Measurements from ENCODE around the gene NPC2. TPM values are rescaled to one million over a fixed set of nuclear protein-coding genes. Genes with fewer than 3 reads are reported as not detected.

NPC2 gene
- total RNA-seq (2012; rRNA removed) (123 and 210 TPM in 2 replicates), polyA plus RNA-seq (2012; rRNA removed) (272 and 273 TPM in 2 replicates), Bru-seq, nascent RNA (percentile 53 among the genes with signal in this experiment), BruChase-seq, experiment 1, labeled RNA remaining after a 6-hour chase (percentile 51 among the genes with signal in this experiment), BruChase-seq, experiment 2, labeled RNA remaining after a 2-hour chase (percentile 50 among the genes with signal in this experiment)
- 197 and 369 TPM in 2 replicates for polyA plus RNA-seq (2012; cell fraction: cytosol; rRNA removed)
- polyA plus RNA-seq (2012; cell fraction: nucleus; rRNA removed; ENCODE audit: low replicate concordance) = 66.2 and 72.0 TPM in 2 replicates
- long read RNA-seq, transcript NPC2-207 (5 exons, 1,035 nt) = major isoform, 75 of 77 reads
- long read RNA-seq, partial matches to known transcripts = 0 of 77 reads
- long read RNA-seq, other reads (novel, unspliced or antisense) = 2 of 77 reads

GRCh38 chr14:74492776-74493342 is at the start of gene NPC2:
Gene NPC2 (minus strand): TSS chr14:74493305. CDS start chr14:74493274, 31 bp downstream.
- no peak for ATAC-seq (ENCODE audit: low read depth)

More at GRCh38 chr14:74492776-74493342, at the start of gene NPC2:
- H3K23ac ChIP-seq (ENCODE audit: low read depth, low read length) = peak within 1 kb of the TSS; percentile 89
- H3K27ac ChIP-seq (ENCODE audit: insufficient read depth, low read length) = peak within 1 kb of the TSS; percentile 72
- H3K9me1 ChIP-seq (ENCODE audit: insufficient read depth, low read length) = peaks cover 7% of the 10 kb centered on the region; the same call in 1 of the 2 replicates
- H4K5ac ChIP-seq (ENCODE audit: low read depth, low read length) = peak within 1 kb of the TSS; percentile 32; the same call in 1 of the 2 replicates
- H3K9ac ChIP-seq (ENCODE audit: low read depth, low read length) = peak within 1 kb of the TSS; percentile 80
- in situ Hi-C loops (cut with MboI; ENCODE audit: low sequenced_read_pairs) (no loop called here), dilution Hi-C loops (cut with HindIII; ENCODE audit: low sequenced_read_pairs, unreplicated experiment) (no loop called here), intact Hi-C loops (cut with micrococcal nuclease) (loop anchor here (1.0 kb wide), 1 partner anchor 131 kb away; no protein-coding TSS in a partner anchor)
- peak within 1 kb of the TSS; percentile 84 for H3K4ac ChIP-seq (ENCODE audit: low read depth, low read length)
- H3K27me3 ChIP-seq (ENCODE audit: control insufficient read depth, insufficient read depth, low read length) = no peaks in the 10 kb centered on the region
- ChIA-PET POLR2A (ENCODE audit: unreplicated experiment) (no interaction called here), CTCF (interaction anchor here (1.1 kb wide), 1 partner anchor 9 kb away, joined by 4 read pairs; no protein-coding TSS in a partner anchor)
- H3K9me3 ChIP-seq (ENCODE audit: control insufficient read depth, insufficient read depth, low read length) = no peaks in the 10 kb centered on the region
- H3K18ac ChIP-seq (ENCODE audit: low read depth, low read length) = peak within 1 kb of the TSS; percentile 16; the same call in 1 of the 2 replicates
- H4K91ac ChIP-seq (ENCODE audit: insufficient read depth, low read depth, low read length) = peak within 1 kb of the TSS; percentile 85
- H2BK120ac ChIP-seq (ENCODE audit: low read depth, low read length) = no peak within 1 kb of the TSS
- peaks cover 3% of the 10 kb centered on the region; the same call in 1 of the 2 replicates for H4K20me1 ChIP-seq (ENCODE audit: insufficient read depth, low read length)
- peaks cover 31 to 48% of the 10 kb centered on the region in 2 experiments for H3K79me1 ChIP-seq (ENCODE audit: low read depth in 1 of 2, low read length in 2 of 2)
- H3K56ac ChIP-seq (ENCODE audit: extremely low read depth, insufficient read depth, low read length) = peak within 1 kb of the TSS; percentile 73; the same call in 1 of the 2 replicates
- peak within 1 kb of the TSS; percentile 91 for H3K14ac ChIP-seq (replicated peaks; ENCODE audit: low read depth, low read length)
- peak within 1 kb of the TSS; percentile 53 to 83 for H4K8ac ChIP-seq (ENCODE audit: low read depth in 2 of 2, low read length in 2 of 2)
- peaks cover 7% of the 10 kb centered on the region for H3K4me1 ChIP-seq (ENCODE audit: control insufficient read depth, insufficient read depth, low read length)
- peak within 1 kb of the TSS; percentile 98 for H3K4me2 ChIP-seq (ENCODE audit: low read depth, low read length)
- peaks cover 2% of the 10 kb centered on the region; the same call in 1 of the 2 replicates for H3K36me3 ChIP-seq (ENCODE audit: control insufficient read depth, insufficient read depth, low read length)
- no peak within 1 kb of the TSS for H2BK15ac ChIP-seq (ENCODE audit: low read depth, low read length)
- WGBS, 2 experiments (ENCODE audit: extremely low coverage in 2 of 2, insufficient read length in 1 of 2) = 0% methylated on average over 26 of the region's 35 CpGs; no CpG with 5 or more reads in 1 of the 2 experiments
- peak within 1 kb of the TSS; percentile 93 for H3K4me3 ChIP-seq (ENCODE audit: insufficient read depth, low read depth, low read length)
- H2BK5ac ChIP-seq (ENCODE audit: low read depth, low read length, poor library complexity, severe bottlenecking) = peak within 1 kb of the TSS; percentile 21
- peak within 1 kb of the TSS; percentile 89 for H2AK9ac ChIP-seq (replicated peaks; ENCODE audit: low read depth, low read length, poor library complexity)
- H2AFZ ChIP-seq (replicated peaks; ENCODE audit: low read length, poor library complexity) = peak within 1 kb of the TSS; percentile 94
- no peak within 1 kb of the TSS for H2BK20ac ChIP-seq (ENCODE audit: low read depth, low read length)
- peak within 1 kb of the TSS; percentile 44 for H2AK5ac ChIP-seq (ENCODE audit: low read depth, low read length)
- TF ChIP-seq MAFK (IDR thresholded peaks at IDR 0.05; ENCODE audit: low read depth, low read length) (no peak), MXI1 (IDR thresholded peaks at IDR 0.05; ENCODE audit: borderline replicate concordance, low read depth, low read length) (0 out of 2 replicates have a peak, but pooled peaks have one; percentile 14), RAD21 (IDR thresholded peaks at IDR 0.05; ENCODE audit: low read length) (no peak)
- BruUV-seq (replicated peaks) = no TSS peak
- no peak for DNase-seq
